Liver (tissue), 9 donors: ENCODE results near the gene MTHFD2L. TPM values are rescaled to one million over a fixed set of nuclear protein-coding genes. Genes with fewer than 3 reads are reported as not detected.

ENCODE experiments used
- DNase-seq: peaks from one replicate; pipeline ENCODE4 v3.0.0-alpha.2; 2017; ENCODE audit warnings: low spot score
- H3K27ac ChIP-seq, 2 donors: one replicate each; pipeline ENCODE4 v1.7.0; 2013; ENCODE audit warnings: inconsistent platforms in 2 of 2, low read length in 2 of 2, control low read depth in 1 of 2, low read depth in 1 of 2, mild to moderate bottlenecking in 1 of 2
- H3K27me3 ChIP-seq, 4 donors: one replicate each; pipeline versions ENCODE4 v1.6.1 to v1.7.0; 2013; ENCODE audit warnings: low read length in 3 of 4, inconsistent platforms in 1 of 4, mild to moderate bottlenecking in 1 of 4, moderate library complexity in 1 of 4; ENCODE audit not compliant: control insufficient read depth in 4 of 4, insufficient read depth in 4 of 4
- H3K36me3 ChIP-seq, 4 donors: one replicate each; pipeline versions ENCODE4 v1.6.1 to v1.7.0; 2013; ENCODE audit warnings: low read length in 3 of 4, mild to moderate bottlenecking in 3 of 4, low read depth in 1 of 4, moderate library complexity in 1 of 4; ENCODE audit not compliant: control insufficient read depth in 4 of 4, insufficient read depth in 3 of 4
- H3K4me1 ChIP-seq, 4 donors: one replicate each; pipeline versions ENCODE4 v1.6.1 to v1.7.0; 2013; ENCODE audit warnings: low read length in 3 of 4, mild to moderate bottlenecking in 3 of 4, moderate library complexity in 1 of 4; ENCODE audit not compliant: control insufficient read depth in 4 of 4, insufficient read depth in 4 of 4
- H3K4me3 ChIP-seq, 3 donors: one replicate each; pipeline versions ENCODE4 v1.6.1 to v1.7.0; 2013; ENCODE audit warnings: low read length in 3 of 3, control low read depth in 1 of 3, low read depth in 1 of 3, mild to moderate bottlenecking in 1 of 3
- H3K9ac ChIP-seq, 2 donors: one replicate each; pipeline ENCODE4 v1.7.0; 2013; ENCODE audit warnings: low read length in 2 of 2, mild to moderate bottlenecking in 2 of 2, moderate library complexity in 2 of 2, control low read depth in 1 of 2, low read depth in 1 of 2
- H3K9me3 ChIP-seq, 4 donors: one replicate each; pipeline versions ENCODE4 v1.6.1 to v1.7.0; 2013; ENCODE audit warnings: low read length in 3 of 4; ENCODE audit not compliant: control insufficient read depth in 4 of 4
- ATF3 ChIP-seq: IDR thresholded peaks from 2 replicates; pipeline ENCODE4 v1.6.1; 2016; ENCODE audit warnings: antibody characterized with exemption
- CTCF ChIP-seq: fragments of 150-350 bp; IDR thresholded peaks from 2 replicates; pipeline ENCODE4 v1.5.1; 2017; ENCODE audit warnings: improper control_type of control experiment, low read depth, low read length; ENCODE audit not compliant: missing input control
- EGR1 ChIP-seq, 2 donors: IDR thresholded peaks; 2 replicates each; pipeline ENCODE4 v1.6.1; 2016 to 2018; ENCODE audit warnings: antibody characterized with exemption in 2 of 2, low read depth in 2 of 2
- FOXA1 ChIP-seq: IDR thresholded peaks from 2 replicates; pipeline ENCODE4 v1.6.1; 2016; ENCODE audit warnings: antibody characterized with exemption
- FOXA2 ChIP-seq: IDR thresholded peaks from 2 replicates; pipeline ENCODE4 v1.6.1; 2016; ENCODE audit warnings: antibody characterized with exemption
- GABPA ChIP-seq, 2 donors: IDR thresholded peaks in 1 of 2; conservative IDR thresholded peaks in 1 of 2; 2 replicates each; pipeline ENCODE4 v1.6.1; 2016; ENCODE audit warnings: antibody characterized with exemption in 2 of 2, mild to moderate bottlenecking in 1 of 2, moderate library complexity in 1 of 2
- HNF4A ChIP-seq, 2 donors: conservative IDR thresholded peaks; 2 replicates each; pipeline ENCODE4 v1.6.1; 2016; ENCODE audit warnings: antibody characterized with exemption in 2 of 2, mild to moderate bottlenecking in 2 of 2
- HNF4G ChIP-seq: IDR thresholded peaks from 2 replicates; pipeline ENCODE4 v1.6.1; 2016; ENCODE audit warnings: antibody characterized with exemption
- JUND ChIP-seq, 2 donors: IDR thresholded peaks; 2 replicates each; pipeline ENCODE4 v1.6.1; 2016; ENCODE audit warnings: antibody characterized with exemption in 2 of 2
- MAX ChIP-seq: IDR thresholded peaks from 2 replicates; pipeline ENCODE4 v1.6.1; 2016; ENCODE audit warnings: antibody characterized with exemption
- NR2F2 ChIP-seq: IDR thresholded peaks from 2 replicates; pipeline ENCODE4 v1.6.1; 2016; ENCODE audit warnings: antibody characterized with exemption
- RAD21 ChIP-seq, 2 donors: IDR thresholded peaks; 2 replicates each; pipeline ENCODE4 v1.6.1; 2016; ENCODE audit warnings: antibody characterized with exemption in 2 of 2, mild to moderate bottlenecking in 2 of 2
- RXRA ChIP-seq, 2 donors: IDR thresholded peaks; 2 replicates each; pipeline ENCODE4 v1.6.1; 2017 to 2018; ENCODE audit warnings: antibody characterized with exemption in 2 of 2, mild to moderate bottlenecking in 1 of 2
- SP1 ChIP-seq: IDR thresholded peaks from 2 replicates; pipeline ENCODE4 v1.6.1; 2018; ENCODE audit warnings: antibody characterized with exemption, mild to moderate bottlenecking
- TAF1 ChIP-seq: conservative IDR thresholded peaks from 2 replicates; pipeline ENCODE4 v1.6.1; 2016; ENCODE audit warnings: antibody characterized with exemption, mild to moderate bottlenecking
- YY1 ChIP-seq: IDR thresholded peaks from 2 replicates; pipeline ENCODE4 v1.6.1; 2016; ENCODE audit warnings: antibody characterized with exemption, mild to moderate bottlenecking
- WGBS: extraction: QIAGEN DNeasy Blood & Tissue Kit; methylation state at CpG from one replicate; pipeline ENCODE4 v1.1.7; 2013; 5-methylcytosine and 5-hydroxymethylcytosine counted together
- polyA plus RNA-seq, 2 donors: library from polyadenylated mRNA; stranded (reverse) in 1 of 2; unstranded in 1 of 2; fragments of 200-250 nt in 1 of 2; fragments of >200 nt in 1 of 2; fragmentation: Nextera tagmentation in 1 of 2; extraction: Ambion mirVana in 1 of 2; gene quantifications; one replicate each; pipeline versions ENCODE4 v1.2.1 to v1.2.3, GENCODE V29; 2013 to 2015
- total RNA-seq, 2 donors: library from RNA; depleted of rRNA; stranded (reverse); fragments of >200 nt; gene quantifications; one replicate each; pipeline ENCODE4 v1.2.3, GENCODE V29; 2014
- TF ChIP-seq, protein P1 (sequence below): IDR thresholded peaks from 2 replicates; pipeline ENCODE4 v1.6.1; 2016; ENCODE audit warnings: antibody characterized with exemption
- TF ChIP-seq, protein P2 (sequence below): IDR thresholded peaks from 2 replicates; pipeline ENCODE4 v1.6.1; 2016; ENCODE audit warnings: antibody characterized with exemption, mild to moderate bottlenecking
- donor health status: healthy.
- donor health status: healthy.
- donor health status: healthy.
- donor health status: healthy.
- donor health status: healthy.

MTHFD2L gene
- total and polyA plus RNA-seq, 4 donors: 7.4 to 51.5 (median 31.1) TPM

DNA sequence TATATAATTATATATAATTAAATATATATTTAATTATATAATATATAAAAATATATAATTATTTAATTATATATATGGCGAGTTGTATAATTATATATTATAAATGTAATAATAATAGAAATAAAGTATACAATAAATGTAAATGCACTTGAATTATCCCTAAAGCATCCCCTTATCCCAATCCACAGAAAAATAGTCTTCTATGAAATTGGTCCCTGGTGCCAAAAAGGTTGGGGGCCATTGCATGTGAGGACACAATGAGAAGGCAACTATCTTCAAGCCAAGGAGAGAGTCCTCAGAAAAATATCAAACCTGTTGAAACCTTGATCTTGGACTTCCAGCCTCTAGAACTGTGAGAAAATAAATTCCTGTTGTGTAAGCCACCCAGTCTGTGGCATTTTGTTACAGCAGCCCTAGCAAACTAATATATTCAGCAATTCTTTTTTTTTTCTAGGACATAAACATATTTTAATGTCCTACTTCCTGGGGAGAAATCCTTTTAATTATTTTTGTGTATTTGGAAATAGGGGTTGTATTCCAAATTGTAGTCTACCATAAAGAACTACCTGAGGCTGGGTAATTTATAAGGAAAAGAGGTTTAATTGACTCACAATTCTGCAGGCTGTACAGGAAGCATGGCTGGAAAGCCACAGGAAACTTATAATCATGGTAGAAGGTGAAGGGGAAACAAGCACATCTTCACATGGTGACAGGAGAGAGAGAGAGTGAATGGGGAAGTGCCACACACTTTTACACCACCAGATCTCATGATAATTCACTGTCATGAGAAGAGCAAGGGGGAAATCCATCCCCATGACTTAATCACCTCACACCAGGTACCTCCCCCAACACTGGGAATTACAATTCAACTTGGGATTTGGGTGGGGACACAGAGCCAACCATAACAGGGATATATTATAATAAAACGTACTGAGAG, 36.0 kb upstream of the MTHFD2L start:
- WGBS: 61% methylated on average over 2 of the region's 2 CpGs
- no peaks in the 10 kb centered on the region for H3K9me3 ChIP-seq

GRCh38 chr4:74123065-74123728, 34.7 kb upstream of the MTHFD2L start:
- no peaks in the 10 kb centered on the region for H3K27me3 ChIP-seq
- H3K4me3 ChIP-seq: peak overlapping the region; percentile 53 to 68 (median 53)
- H3K9me3 ChIP-seq: no peaks in the 10 kb centered on the region
- 26% methylated on average over 1 of the region's 1 CpG for WGBS
- peak overlapping the region; percentile 66 to 77 for H3K27ac ChIP-seq
- no peaks in the 10 kb centered on the region for H3K36me3 ChIP-seq
- DNase-seq: no peak
- TF ChIP-seq JUND (IDR thresholded peaks at IDR 0.05) (peak; percentile 85 to 94), SP1 (peak; percentile 95), RXRA (IDR thresholded peaks at IDR 0.05) (peak; percentile 81 to 89), NR2F2 (peak; percentile 37), YY1 (peak; percentile 80), HNF4A (conservative IDR thresholded peaks at IDR 0.05) (peak; percentile 93 to 94), GABPA (IDR thresholded peaks at IDR 0.05 in 1 of 2, conservative IDR thresholded peaks at IDR 0.05 in 1 of 2) (peak in 1 of 2 donors; percentile 32), FOXA2 (peak; percentile 95), ATF3 (peak; percentile 77), CTCF (no peak), FOXA1 (peak; percentile 73), MAX (peak; percentile 87), HNF4G (peak; percentile 71), EGR1 (IDR thresholded peaks at IDR 0.05; ENCODE audit: low read depth in 2 of 2) (peak; percentile 44 to 76), TAF1 (peak; percentile 100), RAD21 (IDR thresholded peaks at IDR 0.05) (peak; percentile 45 to 64)
- TF ChIP-seq, protein P1, sequence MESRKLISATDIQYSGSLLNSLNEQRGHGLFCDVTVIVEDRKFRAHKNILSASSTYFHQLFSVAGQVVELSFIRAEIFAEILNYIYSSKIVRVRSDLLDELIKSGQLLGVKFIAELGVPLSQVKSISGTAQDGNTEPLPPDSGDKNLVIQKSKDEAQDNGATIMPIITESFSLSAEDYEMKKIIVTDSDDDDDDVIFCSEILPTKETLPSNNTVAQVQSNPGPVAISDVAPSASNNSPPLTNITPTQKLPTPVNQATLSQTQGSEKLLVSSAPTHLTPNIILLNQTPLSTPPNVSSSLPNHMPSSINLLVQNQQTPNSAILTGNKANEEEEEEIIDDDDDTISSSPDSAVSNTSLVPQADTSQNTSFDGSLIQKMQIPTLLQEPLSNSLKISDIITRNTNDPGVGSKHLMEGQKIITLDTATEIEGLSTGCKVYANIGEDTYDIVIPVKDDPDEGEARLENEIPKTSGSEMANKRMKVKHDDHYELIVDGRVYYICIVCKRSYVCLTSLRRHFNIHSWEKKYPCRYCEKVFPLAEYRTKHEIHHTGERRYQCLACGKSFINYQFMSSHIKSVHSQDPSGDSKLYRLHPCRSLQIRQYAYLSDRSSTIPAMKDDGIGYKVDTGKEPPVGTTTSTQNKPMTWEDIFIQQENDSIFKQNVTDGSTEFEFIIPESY: peak; percentile 89
- TF ChIP-seq, protein P2, sequence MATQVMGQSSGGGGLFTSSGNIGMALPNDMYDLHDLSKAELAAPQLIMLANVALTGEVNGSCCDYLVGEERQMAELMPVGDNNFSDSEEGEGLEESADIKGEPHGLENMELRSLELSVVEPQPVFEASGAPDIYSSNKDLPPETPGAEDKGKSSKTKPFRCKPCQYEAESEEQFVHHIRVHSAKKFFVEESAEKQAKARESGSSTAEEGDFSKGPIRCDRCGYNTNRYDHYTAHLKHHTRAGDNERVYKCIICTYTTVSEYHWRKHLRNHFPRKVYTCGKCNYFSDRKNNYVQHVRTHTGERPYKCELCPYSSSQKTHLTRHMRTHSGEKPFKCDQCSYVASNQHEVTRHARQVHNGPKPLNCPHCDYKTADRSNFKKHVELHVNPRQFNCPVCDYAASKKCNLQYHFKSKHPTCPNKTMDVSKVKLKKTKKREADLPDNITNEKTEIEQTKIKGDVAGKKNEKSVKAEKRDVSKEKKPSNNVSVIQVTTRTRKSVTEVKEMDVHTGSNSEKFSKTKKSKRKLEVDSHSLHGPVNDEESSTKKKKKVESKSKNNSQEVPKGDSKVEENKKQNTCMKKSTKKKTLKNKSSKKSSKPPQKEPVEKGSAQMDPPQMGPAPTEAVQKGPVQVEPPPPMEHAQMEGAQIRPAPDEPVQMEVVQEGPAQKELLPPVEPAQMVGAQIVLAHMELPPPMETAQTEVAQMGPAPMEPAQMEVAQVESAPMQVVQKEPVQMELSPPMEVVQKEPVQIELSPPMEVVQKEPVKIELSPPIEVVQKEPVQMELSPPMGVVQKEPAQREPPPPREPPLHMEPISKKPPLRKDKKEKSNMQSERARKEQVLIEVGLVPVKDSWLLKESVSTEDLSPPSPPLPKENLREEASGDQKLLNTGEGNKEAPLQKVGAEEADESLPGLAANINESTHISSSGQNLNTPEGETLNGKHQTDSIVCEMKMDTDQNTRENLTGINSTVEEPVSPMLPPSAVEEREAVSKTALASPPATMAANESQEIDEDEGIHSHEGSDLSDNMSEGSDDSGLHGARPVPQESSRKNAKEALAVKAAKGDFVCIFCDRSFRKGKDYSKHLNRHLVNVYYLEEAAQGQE: peak; percentile 89
- H3K9ac ChIP-seq: peak overlapping the region; percentile 52 to 93
- H3K4me1 ChIP-seq: peaks cover 0 to 28% (median 13%) of the 10 kb centered on the region in 4 donors

More for the DNA sequence above, 36.0 kb upstream of the MTHFD2L start:
- H3K27ac ChIP-seq: peak overlapping the region; percentile 58 to 77
- H3K4me3 ChIP-seq: no peak overlapping the region
- no peaks in the 10 kb centered on the region for H3K36me3 ChIP-seq
- no peak for DNase-seq
- TF ChIP-seq EGR1 (IDR thresholded peaks at IDR 0.05; ENCODE audit: low read depth in 2 of 2) (no peak), FOXA2 (no peak)
- H3K4me1 ChIP-seq: peaks cover 0 to 37% (median 20%) of the 10 kb centered on the region in 4 donors
- H3K27me3 ChIP-seq: no peaks in the 10 kb centered on the region
- no peak overlapping the region for H3K9ac ChIP-seq
